ENCODE results near the gene FCGBP.
A peak's percentile ranks its signal among the peaks of the same experiment; 100 is the strongest.
"Not testable (repeated sequence)": the region's sequence is repeated elsewhere in the genome, so short reads cannot be mapped to it uniquely, and the experiment has no call there.

FCGBP gene

DNA sequence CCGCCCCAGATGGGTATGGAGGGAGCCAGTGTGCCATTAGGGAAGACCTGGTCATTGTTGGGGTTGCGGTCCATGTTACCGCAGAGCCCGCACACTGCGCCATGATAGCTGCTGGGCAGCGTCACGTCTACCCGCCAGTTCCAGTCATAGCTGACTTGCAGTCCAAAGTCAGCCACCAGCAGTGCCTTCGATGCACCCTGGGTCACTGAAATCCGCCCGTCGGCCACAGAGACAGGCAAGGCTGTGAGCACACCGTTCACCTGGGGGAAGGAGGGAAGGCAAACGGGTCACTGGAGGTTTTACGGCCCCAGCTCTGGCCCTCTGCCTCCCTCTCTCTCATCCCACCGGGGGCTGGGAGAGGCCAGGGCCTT, 40.2 kb downstream of the FCGBP start:
- H3K27me3 Mint-ChIP-seq; H3K9me3 Mint-ChIP-seq (ENCODE audit: low read depth); H3K36me3 Mint-ChIP-seq; H3K27ac Mint-ChIP-seq; H3K4me3 Mint-ChIP-seq; H3K4me1 Mint-ChIP-seq (ENCODE audit: low read depth): not testable (repeated sequence)

DNA sequence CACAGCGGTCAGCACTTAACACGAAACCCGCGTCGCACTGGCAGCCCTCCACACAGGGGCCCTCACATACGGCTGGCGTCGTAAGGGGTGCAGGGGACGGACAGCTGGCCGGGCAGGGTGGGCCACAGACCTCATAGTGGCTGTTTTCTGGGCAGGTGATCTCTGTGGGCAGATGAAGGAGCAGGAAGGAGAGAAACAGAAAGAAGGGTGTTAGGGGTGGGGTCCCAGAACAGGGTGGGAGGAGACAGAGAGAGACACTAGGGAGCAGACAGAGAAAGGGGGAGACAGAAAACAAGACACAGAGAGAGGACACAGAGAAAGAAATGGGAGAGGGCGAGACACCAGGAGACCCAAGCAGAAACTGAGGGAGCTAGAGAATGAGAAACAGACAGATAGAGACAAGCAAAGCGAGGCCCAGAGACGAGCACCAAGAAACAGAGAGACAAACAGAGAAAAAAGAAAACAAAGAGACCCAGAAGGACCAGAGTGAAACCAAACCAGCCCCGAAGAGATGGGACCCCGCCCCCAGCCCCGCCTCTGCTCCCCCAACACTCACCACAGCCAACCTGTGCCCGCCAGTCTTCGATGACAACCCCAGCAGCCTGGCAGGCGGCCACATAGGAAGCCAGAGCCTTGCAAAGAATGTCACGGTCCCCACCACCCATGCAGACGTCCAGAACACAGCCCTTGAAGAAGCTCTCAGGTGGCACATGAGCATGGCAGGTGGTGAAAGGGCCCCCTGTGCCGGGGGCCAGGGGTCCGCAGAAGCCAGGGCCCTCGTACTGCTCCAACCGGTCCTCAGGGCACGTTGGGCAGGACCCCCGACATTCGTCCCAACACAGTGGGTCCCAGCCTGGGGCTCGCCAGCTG, 40.8 kb downstream of the FCGBP start:
- H3K27me3 Mint-ChIP-seq; H3K9me3 Mint-ChIP-seq (ENCODE audit: low read depth); H3K4me1 Mint-ChIP-seq (ENCODE audit: low read depth); H3K36me3 Mint-ChIP-seq: not testable (repeated sequence)
- Mint-ChIP-seq H3K27ac (peak overlapping the region; percentile 87), H3K4me3 (peak overlapping the region; percentile 46)

DNA sequence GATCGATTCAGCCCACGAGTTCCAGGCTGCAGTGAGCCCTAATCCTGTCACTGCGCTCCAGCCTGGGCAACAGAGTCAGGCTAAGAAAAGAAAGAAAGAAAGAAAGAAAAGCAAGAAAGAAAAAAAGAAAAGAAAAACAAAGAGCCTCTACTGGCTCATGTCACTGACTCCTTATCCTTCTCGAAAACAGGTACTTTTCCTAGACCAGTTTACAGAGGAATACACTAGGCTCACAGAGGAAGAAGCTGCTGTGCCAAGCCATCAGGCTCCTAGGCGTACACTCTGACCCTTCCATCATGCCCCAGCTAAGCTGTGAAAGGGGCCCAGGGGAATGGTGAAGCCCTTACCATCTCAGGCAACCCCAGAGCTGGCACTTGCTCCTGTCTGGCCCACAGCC, 41.9 kb downstream of the FCGBP start:
- not testable (repeated sequence) for H3K27ac Mint-ChIP-seq; H3K4me3 Mint-ChIP-seq; H3K27me3 Mint-ChIP-seq; H3K36me3 Mint-ChIP-seq; H3K4me1 Mint-ChIP-seq (ENCODE audit: low read depth); H3K9me3 Mint-ChIP-seq (ENCODE audit: low read depth)

DNA sequence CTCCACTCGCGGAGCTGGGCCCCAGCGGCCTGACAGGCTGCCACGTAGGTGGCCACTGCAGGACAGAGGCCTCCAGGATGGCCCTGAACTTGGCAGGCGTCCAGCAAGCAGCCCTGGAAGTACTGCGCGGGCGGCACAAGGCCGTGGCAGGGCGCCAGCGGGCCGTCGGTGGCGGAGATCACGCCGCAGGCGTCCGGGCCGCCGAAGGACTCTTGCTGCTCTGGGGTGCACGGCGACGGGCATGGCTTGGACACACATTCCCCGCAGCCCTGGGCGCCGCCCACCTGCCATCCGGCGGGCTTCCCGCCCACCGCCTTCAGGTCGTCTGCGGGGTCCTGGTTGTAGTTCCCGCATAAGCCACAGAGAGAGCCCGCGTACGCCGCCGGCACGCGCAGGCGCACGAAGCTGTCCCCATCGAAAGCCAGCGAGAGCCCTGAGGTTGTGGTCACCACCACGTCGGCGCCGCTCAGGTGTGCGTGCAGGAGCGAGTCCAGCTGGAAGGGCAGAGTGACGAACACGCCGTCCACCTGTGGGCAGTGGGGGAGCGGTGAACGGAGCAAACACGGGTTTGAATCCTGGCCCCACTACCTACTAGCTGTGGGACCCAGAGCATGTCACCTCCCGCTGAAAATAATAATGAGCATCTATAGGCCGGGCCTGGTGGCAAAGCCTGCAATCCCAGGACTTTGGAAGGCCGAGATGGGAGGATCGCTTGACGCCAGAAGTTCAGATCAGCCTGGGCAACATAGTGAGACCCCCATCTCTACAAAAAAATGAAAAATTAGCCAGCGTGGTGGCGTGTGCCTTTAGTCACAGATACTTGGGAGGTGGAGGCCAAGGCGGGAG, 42.6 kb downstream of the FCGBP start:
- H3K27ac Mint-ChIP-seq; H3K9me3 Mint-ChIP-seq (ENCODE audit: low read depth); H3K27me3 Mint-ChIP-seq; H3K4me3 Mint-ChIP-seq; H3K4me1 Mint-ChIP-seq (ENCODE audit: low read depth); H3K36me3 Mint-ChIP-seq: not testable (repeated sequence)

- H3K27ac Mint-ChIP-seq, result no peak overlapping the region
- H3K9me3 Mint-ChIP-seq (ENCODE audit: low read depth), result no peaks in the 10 kb centered on the region
- H3K36me3 Mint-ChIP-seq, result peaks cover 7% of the 10 kb centered on the region
- H3K4me1 Mint-ChIP-seq (ENCODE audit: low read depth), result peaks cover 6% of the 10 kb centered on the region
- H3K27me3 Mint-ChIP-seq, result no peaks in the 10 kb centered on the region
- H3K4me3 Mint-ChIP-seq, result no peak overlapping the region
These were observed 43.5 kb downstream of the FCGBP start for GRCh38 chr19:39890755-39891551.

DNA sequence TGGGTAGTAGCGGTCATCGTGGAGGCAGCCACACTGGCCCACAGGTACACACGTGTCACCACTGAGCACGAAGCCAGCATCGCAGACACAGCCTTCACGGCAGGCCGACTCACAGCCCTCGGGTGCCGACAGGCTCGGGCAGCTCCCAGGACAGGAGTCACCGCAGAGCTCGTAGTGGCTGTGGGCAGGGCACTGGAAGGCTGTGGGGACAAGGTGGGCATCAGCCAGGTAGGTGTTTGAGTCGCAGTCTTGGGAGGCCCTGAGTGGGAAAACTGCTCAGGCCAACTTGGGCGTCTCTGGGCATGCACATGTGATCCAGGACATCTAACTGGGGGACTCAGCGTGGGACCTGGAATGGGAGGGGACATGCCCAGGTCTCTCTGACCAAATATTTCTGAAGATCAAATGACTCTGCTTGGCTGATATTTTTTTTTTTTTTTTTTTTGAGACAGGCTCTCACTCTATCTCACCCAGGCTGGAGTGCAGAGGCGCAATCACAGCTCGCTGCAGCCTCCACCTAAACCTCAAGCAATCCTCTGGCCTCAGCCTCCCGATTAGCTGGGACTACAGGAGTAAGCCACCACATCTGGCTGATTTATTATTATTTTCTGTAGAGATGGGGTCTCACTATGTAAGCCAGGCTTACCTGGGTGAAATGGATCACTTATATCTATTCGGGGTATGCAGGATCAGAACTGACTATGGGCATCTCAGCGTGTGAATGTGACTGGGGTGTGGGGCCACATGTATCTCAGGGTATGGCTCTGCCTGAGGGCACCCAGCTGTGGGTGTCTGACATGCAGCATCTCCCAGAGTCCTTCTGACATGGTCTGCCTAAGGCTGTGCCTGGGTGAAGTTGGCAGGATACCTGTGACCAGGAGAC, 44.3 kb downstream of the FCGBP start:
- not testable (repeated sequence) for H3K9me3 Mint-ChIP-seq (ENCODE audit: low read depth); H3K27ac Mint-ChIP-seq; H3K27me3 Mint-ChIP-seq; H3K36me3 Mint-ChIP-seq; H3K4me3 Mint-ChIP-seq; H3K4me1 Mint-ChIP-seq (ENCODE audit: low read depth)

- H3K36me3 Mint-ChIP-seq; H3K27me3 Mint-ChIP-seq; H3K4me3 Mint-ChIP-seq; H3K4me1 Mint-ChIP-seq (ENCODE audit: low read depth); H3K9me3 Mint-ChIP-seq (ENCODE audit: low read depth); H3K27ac Mint-ChIP-seq: not testable (repeated sequence)
These were observed 46.9 kb downstream of the FCGBP start for GRCh38 chr19:39887456-39887951.

GRCh38 chr19:39885821-39886554, 48.4 kb downstream of the FCGBP start:
- not testable (repeated sequence) for H3K4me1 Mint-ChIP-seq (ENCODE audit: low read depth); H3K36me3 Mint-ChIP-seq; H3K9me3 Mint-ChIP-seq (ENCODE audit: low read depth); H3K27ac Mint-ChIP-seq; H3K27me3 Mint-ChIP-seq; H3K4me3 Mint-ChIP-seq

DNA sequence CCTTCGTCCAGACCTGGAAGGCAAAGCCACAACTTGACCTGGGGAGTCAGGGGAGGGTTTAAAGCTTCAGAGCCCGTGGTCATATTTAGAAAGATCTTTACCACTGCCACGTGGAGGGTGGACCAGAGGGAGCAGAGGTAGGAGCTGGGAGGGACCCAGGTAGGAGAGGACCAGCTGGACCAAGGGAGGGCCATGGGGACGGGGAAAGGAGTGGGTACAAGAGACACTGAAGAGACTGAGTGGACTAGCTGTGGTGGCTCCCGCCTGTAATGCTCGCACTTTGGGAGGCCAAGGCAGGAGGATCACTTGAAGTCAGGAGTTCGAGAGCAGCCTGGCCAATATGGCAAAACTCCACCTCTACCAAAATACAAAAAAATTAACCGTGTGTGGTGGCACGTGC, 49.7 kb downstream of the FCGBP start:
- not testable (repeated sequence) for H3K4me3 Mint-ChIP-seq; H3K4me1 Mint-ChIP-seq (ENCODE audit: low read depth); H3K9me3 Mint-ChIP-seq (ENCODE audit: low read depth); H3K36me3 Mint-ChIP-seq; H3K27ac Mint-ChIP-seq; H3K27me3 Mint-ChIP-seq
